ENCODE data around the gene NRCAM.

- TF ChIP-seq CTCF (IDR thresholded peaks at IDR 0.05) (no peak), POLR2A (IDR thresholded peaks at IDR 0.05) (no peak)
Observed at GRCh38 chr7:108360058-108360800, 96.0 kb downstream of the NRCAM start.
